ENCODE data around the gene ZNF670.

GRCh38 chr1:247112479-247112781, 33.8 kb upstream of the ZNF670 start:
- TF ChIP-seq EZH2 (IDR thresholded peaks at IDR 0.05; ENCODE audit: borderline replicate concordance, insufficient read depth, low read depth, low read length, poor library complexity, severe bottlenecking): no peak
- TF ChIP-seq, protein P1, sequence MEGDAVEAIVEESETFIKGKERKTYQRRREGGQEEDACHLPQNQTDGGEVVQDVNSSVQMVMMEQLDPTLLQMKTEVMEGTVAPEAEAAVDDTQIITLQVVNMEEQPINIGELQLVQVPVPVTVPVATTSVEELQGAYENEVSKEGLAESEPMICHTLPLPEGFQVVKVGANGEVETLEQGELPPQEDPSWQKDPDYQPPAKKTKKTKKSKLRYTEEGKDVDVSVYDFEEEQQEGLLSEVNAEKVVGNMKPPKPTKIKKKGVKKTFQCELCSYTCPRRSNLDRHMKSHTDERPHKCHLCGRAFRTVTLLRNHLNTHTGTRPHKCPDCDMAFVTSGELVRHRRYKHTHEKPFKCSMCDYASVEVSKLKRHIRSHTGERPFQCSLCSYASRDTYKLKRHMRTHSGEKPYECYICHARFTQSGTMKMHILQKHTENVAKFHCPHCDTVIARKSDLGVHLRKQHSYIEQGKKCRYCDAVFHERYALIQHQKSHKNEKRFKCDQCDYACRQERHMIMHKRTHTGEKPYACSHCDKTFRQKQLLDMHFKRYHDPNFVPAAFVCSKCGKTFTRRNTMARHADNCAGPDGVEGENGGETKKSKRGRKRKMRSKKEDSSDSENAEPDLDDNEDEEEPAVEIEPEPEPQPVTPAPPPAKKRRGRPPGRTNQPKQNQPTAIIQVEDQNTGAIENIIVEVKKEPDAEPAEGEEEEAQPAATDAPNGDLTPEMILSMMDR (IDR thresholded peaks at IDR 0.05): no peak
